Activated naive CD4-positive, alpha-beta T cell treated with anti-CD3 and anti-CD28 coated beads for 36 hours (primary cell): ENCODE results near the gene RBM27. TPM values are rescaled to one million over a fixed set of nuclear protein-coding genes. Genes with fewer than 3 reads are reported as not detected.
"Not testable (repeated sequence)": the region's sequence is repeated elsewhere in the genome, so short reads cannot be mapped to it uniquely, and the experiment has no call there.

Experiments used
- CTCF ChIA-PET: fragments of 350-600 bp; sonication (Branson Sonifier 250); formaldehyde crosslinking; loops from one replicate; lab custom pipeline; 2021; ENCODE audit warnings: antibody characterized with exemption; lab: Charles Lee
- DNase-seq: peaks from one replicate; pipeline ENCODE4 v3.0.0-alpha.2; 2020
- H3K27ac Mint-ChIP-seq: one replicate; pipeline ENCODE4 v1.8.0; 2021; ENCODE audit warnings: mild to moderate bottlenecking, mixed read lengths
- H3K27me3 Mint-ChIP-seq: one replicate; pipeline ENCODE4 v1.8.0; 2021; ENCODE audit warnings: low read depth, mixed read lengths
- H3K36me3 Mint-ChIP-seq: one replicate; pipeline ENCODE4 v1.8.0; 2021; ENCODE audit warnings: low read depth, mixed read lengths
- H3K4me1 Mint-ChIP-seq: one replicate; pipeline ENCODE4 v1.8.0; 2021; ENCODE audit warnings: low read depth, mixed read lengths
- H3K4me3 Mint-ChIP-seq: one replicate; pipeline ENCODE4 v1.8.0; 2021; ENCODE audit warnings: mild to moderate bottlenecking, moderate library complexity, mixed read lengths
- H3K9me3 Mint-ChIP-seq: one replicate; pipeline ENCODE4 v1.8.0; 2021; ENCODE audit warnings: mixed read lengths
- intact Hi-C: fragments of 100-400 bp; cut with micrococcal nuclease; formaldehyde crosslinking; loops from one replicate; pipeline ENCODE4 v1.15.1; 2023
- total RNA-seq, 2 experiments: library from RNA; stranded (reverse); gene quantifications; one replicate each; pipeline ENCODE4 v1.2.3, GENCODE V29; 2021

The RBM27 gene
- total RNA-seq, result 10 to 100 TPM; 14.8 to 18.3 TPM

GRCh38 chr5:146203011-146203871, at the start of gene RBM27:
Gene RBM27, plus strand, starts transcription at chr5:146203605. Its CDS starts 161 bp downstream, at chr5:146203766.
- CTCF ChIA-PET, result no interaction called here
- intact Hi-C loops, result loop anchor here (1.0 kb wide), 2 partner anchors 21 to 244 kb away; partner anchors contain the start of genes LARS1 and TCERG1
- no peaks in the 10 kb centered on the region for H3K9me3 Mint-ChIP-seq
- no peak within 1 kb of the TSS for H3K4me3 Mint-ChIP-seq
- DNase-seq, result peak; percentile 97
- peaks cover 2% of the 10 kb centered on the region for H3K36me3 Mint-ChIP-seq
- H3K27ac Mint-ChIP-seq, result no peak within 1 kb of the TSS
- peaks cover 15% of the 10 kb centered on the region for H3K4me1 Mint-ChIP-seq
- no peaks in the 10 kb centered on the region for H3K27me3 Mint-ChIP-seq

- H3K4me1 Mint-ChIP-seq, result peaks cover 2% of the 10 kb centered on the region
- no peaks in the 10 kb centered on the region for H3K27me3 Mint-ChIP-seq
- no peaks in the 10 kb centered on the region for H3K9me3 Mint-ChIP-seq
- no peak overlapping the region for H3K4me3 Mint-ChIP-seq
- peaks cover 42% of the 10 kb centered on the region for H3K36me3 Mint-ChIP-seq
- H3K27ac Mint-ChIP-seq, result no peak overlapping the region
- intact Hi-C loops, result no loop called here
- CTCF ChIA-PET, result interaction anchor here (1.2 kb wide), 1 partner anchor 28 kb away, joined by 3 read pairs; no protein-coding TSS in a partner anchor
- DNase-seq, result no peak
Measured at GRCh38 chr5:146158255-146158654, 45.1 kb upstream of the RBM27 start.

GRCh38 chr5:146164382-146164781, 39.0 kb upstream of the RBM27 start:
- Mint-ChIP-seq H3K36me3 (peaks cover 51% of the 10 kb centered on the region), H3K27ac (no peak overlapping the region), H3K27me3 (no peaks in the 10 kb centered on the region), H3K4me3 (no peak overlapping the region), H3K9me3 (no peaks in the 10 kb centered on the region), H3K4me1 (peaks cover 2% of the 10 kb centered on the region)
- intact Hi-C loops, result no loop called here
- no peak for DNase-seq
- CTCF ChIA-PET, result interaction anchor here (0.6 kb wide), 1 partner anchor 89 kb away, joined by 3 read pairs; no protein-coding TSS in a partner anchor

- no peak for DNase-seq
- intact Hi-C loops, result loop anchor here (5.0 kb wide), 1 partner anchor 38 kb away; no protein-coding TSS in a partner anchor
- H3K4me3 Mint-ChIP-seq, result no peak overlapping the region
- CTCF ChIA-PET, result interaction anchor here (0.6 kb wide), 1 partner anchor 114 kb away, joined by 5 read pairs; no protein-coding TSS in a partner anchor
- H3K4me1 Mint-ChIP-seq, result peaks cover 5% of the 10 kb centered on the region
- H3K27me3 Mint-ChIP-seq, result no peaks in the 10 kb centered on the region
- H3K36me3 Mint-ChIP-seq, result peaks cover 57% of the 10 kb centered on the region
- no peak overlapping the region for H3K27ac Mint-ChIP-seq
- H3K9me3 Mint-ChIP-seq, result no peaks in the 10 kb centered on the region
Measured at GRCh38 chr5:146165460-146165859, 37.9 kb upstream of the RBM27 start.

- H3K4me3 Mint-ChIP-seq, result no peak overlapping the region
- intact Hi-C loops, result loop anchor here (5.0 kb wide), 1 partner anchor 39 kb away; no protein-coding TSS in a partner anchor
- peaks cover 61% of the 10 kb centered on the region for H3K36me3 Mint-ChIP-seq
- H3K27me3 Mint-ChIP-seq, result no peaks in the 10 kb centered on the region
- no peaks in the 10 kb centered on the region for H3K9me3 Mint-ChIP-seq
- no peak overlapping the region for H3K27ac Mint-ChIP-seq
- no peak for DNase-seq
- CTCF ChIA-PET, result interaction anchor here (0.6 to 1.0 kb wide), 2 partner anchors 16 to 114 kb away, joined by 3 to 5 read pairs; no protein-coding TSS in a partner anchor
- peaks cover 5% of the 10 kb centered on the region for H3K4me1 Mint-ChIP-seq
Measured at GRCh38 chr5:146165903-146166302, 37.5 kb upstream of the RBM27 start.

- Mint-ChIP-seq H3K36me3 (peaks cover 50% of the 10 kb centered on the region), H3K9me3 (no peaks in the 10 kb centered on the region), H3K27ac (no peak overlapping the region), H3K4me1 (peaks cover 10% of the 10 kb centered on the region), H3K4me3 (no peak overlapping the region), H3K27me3 (no peaks in the 10 kb centered on the region)
- intact Hi-C loops, result loop anchor here (5.0 kb wide), 1 partner anchor 42 kb away; no protein-coding TSS in a partner anchor
- no peak for DNase-seq
- CTCF ChIA-PET, result interaction anchor here (0.6 kb wide), 1 partner anchor 22 kb away, joined by 4 read pairs; no protein-coding TSS in a partner anchor
Measured at GRCh38 chr5:146169076-146169475, 34.3 kb upstream of the RBM27 start.

- H3K27ac Mint-ChIP-seq, DNase-seq, H3K9me3 Mint-ChIP-seq, H3K27me3 Mint-ChIP-seq, H3K4me3 Mint-ChIP-seq: not testable (repeated sequence)
- CTCF ChIA-PET, result interaction anchor here (0.7 kb wide), 1 partner anchor 107 kb away, joined by 3 read pairs; no protein-coding TSS in a partner anchor
- H3K4me1 Mint-ChIP-seq, result peaks cover 13% of the 10 kb centered on the region
- H3K36me3 Mint-ChIP-seq, result peaks cover 43% of the 10 kb centered on the region
- intact Hi-C loops, result loop anchor here (5.0 kb wide), 1 partner anchor 49 kb away; no protein-coding TSS in a partner anchor
Measured at GRCh38 chr5:146173049-146173448, 30.4 kb upstream of the RBM27 start.

GRCh38 chr5:146173597-146173996, 29.8 kb upstream of the RBM27 start:
- intact Hi-C loops, result loop anchor here (5.0 kb wide), 1 partner anchor 49 kb away; no protein-coding TSS in a partner anchor
- CTCF ChIA-PET, result interaction anchor here (0.7 to 0.9 kb wide), 3 partner anchors 20 to 106 kb away, joined by 3 read pairs; no protein-coding TSS in a partner anchor
- no peak for DNase-seq
- H3K36me3 Mint-ChIP-seq, result peaks cover 43% of the 10 kb centered on the region
- no peak overlapping the region for H3K4me3 Mint-ChIP-seq
- H3K27me3 Mint-ChIP-seq, result no peaks in the 10 kb centered on the region
- no peak overlapping the region for H3K27ac Mint-ChIP-seq
- peaks cover 15% of the 10 kb centered on the region for H3K4me1 Mint-ChIP-seq
- H3K9me3 Mint-ChIP-seq, result no peaks in the 10 kb centered on the region

- Mint-ChIP-seq H3K36me3 (peaks cover 41% of the 10 kb centered on the region), H3K27me3 (no peaks in the 10 kb centered on the region), H3K9me3 (no peaks in the 10 kb centered on the region), H3K4me1 (peaks cover 35% of the 10 kb centered on the region), H3K4me3 (no peak overlapping the region), H3K27ac (no peak overlapping the region)
- intact Hi-C loops, result no loop called here
- CTCF ChIA-PET, result no interaction called here
- no peak for DNase-seq
Measured at GRCh38 chr5:146176805-146177204, 26.6 kb upstream of the RBM27 start.

- H3K36me3 Mint-ChIP-seq, result peaks cover 38% of the 10 kb centered on the region
- intact Hi-C loops, result no loop called here
- H3K27me3 Mint-ChIP-seq, result no peaks in the 10 kb centered on the region
- no peak overlapping the region for H3K27ac Mint-ChIP-seq
- peak overlapping the region; percentile 34 for H3K4me3 Mint-ChIP-seq
- DNase-seq, result no peak
- CTCF ChIA-PET, result no interaction called here
- peaks cover 28% of the 10 kb centered on the region for H3K4me1 Mint-ChIP-seq
- H3K9me3 Mint-ChIP-seq, result no peaks in the 10 kb centered on the region
Measured at GRCh38 chr5:146179696-146180095, 23.7 kb upstream of the RBM27 start.

GRCh38 chr5:146183403-146183802, 20.0 kb upstream of the RBM27 start:
- Mint-ChIP-seq H3K4me1 (peaks cover 33% of the 10 kb centered on the region), H3K36me3 (peaks cover 23% of the 10 kb centered on the region), H3K27ac (peak overlapping the region; percentile 95), H3K4me3 (peak overlapping the region; percentile 95)
- H3K9me3 Mint-ChIP-seq, H3K27me3 Mint-ChIP-seq, DNase-seq, CTCF ChIA-PET: not testable (repeated sequence)
- intact Hi-C loops, result loop anchor here (2.0 kb wide), 1 partner anchor 1991 kb away; no protein-coding TSS in a partner anchor

GRCh38 chr5:146185161-146185560, 18.2 kb upstream of the RBM27 start:
- Mint-ChIP-seq H3K9me3 (no peaks in the 10 kb centered on the region), H3K36me3 (peaks cover 10% of the 10 kb centered on the region), H3K27ac (no peak overlapping the region), H3K4me3 (no peak overlapping the region), H3K4me1 (peaks cover 21% of the 10 kb centered on the region), H3K27me3 (no peaks in the 10 kb centered on the region)
- no peak for DNase-seq
- CTCF ChIA-PET, result interaction anchor here (1.0 to 1.6 kb wide), 2 partner anchors 21 to 242 kb away, joined by 3 to 5 read pairs; no protein-coding TSS in a partner anchor
- intact Hi-C loops, result no loop called here
